ENCODE data around the gene ARHGAP42. TPM values are rescaled to one million over a fixed set of nuclear protein-coding genes. Genes with fewer than 3 reads are reported as not detected.

Gene ARHGAP42
- total RNA-seq, 1 experiment from 2014 or later, result 39.1 TPM

DNA sequence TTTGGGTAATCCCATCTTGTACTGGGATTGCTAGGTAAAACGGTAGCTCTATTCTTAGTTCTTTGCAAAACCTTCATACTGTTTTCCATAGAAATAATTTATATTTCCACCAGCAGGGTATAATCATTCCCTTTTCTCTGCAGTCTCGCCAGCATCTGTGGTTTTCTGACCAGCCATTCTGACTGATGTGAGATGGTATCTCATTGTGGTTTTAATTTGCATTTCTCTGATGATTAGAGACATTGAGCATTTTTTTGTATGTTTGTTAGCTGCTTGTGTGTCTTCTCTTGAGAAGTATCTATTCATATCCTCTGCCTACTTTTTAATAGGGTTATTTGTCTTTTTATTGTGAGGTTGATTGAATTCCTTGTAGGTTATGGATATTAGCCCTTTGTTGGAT is 221.7 kb downstream of the ARHGAP42 start:
- no CpG with 5 or more reads among the region's 2 CpGs for WGBS (ENCODE audit: extremely low coverage, insufficient read length, low lambda C conversion rate)
- H3K27me3 Mint-ChIP-seq (ENCODE audit: low read depth), result no peaks in the 10 kb centered on the region
- no peaks in the 10 kb centered on the region for H3K79me2 ChIP-seq (ENCODE audit: insufficient read depth, low read length)
- DNase-seq, result no peak
- TF ChIP-seq, protein P1, sequence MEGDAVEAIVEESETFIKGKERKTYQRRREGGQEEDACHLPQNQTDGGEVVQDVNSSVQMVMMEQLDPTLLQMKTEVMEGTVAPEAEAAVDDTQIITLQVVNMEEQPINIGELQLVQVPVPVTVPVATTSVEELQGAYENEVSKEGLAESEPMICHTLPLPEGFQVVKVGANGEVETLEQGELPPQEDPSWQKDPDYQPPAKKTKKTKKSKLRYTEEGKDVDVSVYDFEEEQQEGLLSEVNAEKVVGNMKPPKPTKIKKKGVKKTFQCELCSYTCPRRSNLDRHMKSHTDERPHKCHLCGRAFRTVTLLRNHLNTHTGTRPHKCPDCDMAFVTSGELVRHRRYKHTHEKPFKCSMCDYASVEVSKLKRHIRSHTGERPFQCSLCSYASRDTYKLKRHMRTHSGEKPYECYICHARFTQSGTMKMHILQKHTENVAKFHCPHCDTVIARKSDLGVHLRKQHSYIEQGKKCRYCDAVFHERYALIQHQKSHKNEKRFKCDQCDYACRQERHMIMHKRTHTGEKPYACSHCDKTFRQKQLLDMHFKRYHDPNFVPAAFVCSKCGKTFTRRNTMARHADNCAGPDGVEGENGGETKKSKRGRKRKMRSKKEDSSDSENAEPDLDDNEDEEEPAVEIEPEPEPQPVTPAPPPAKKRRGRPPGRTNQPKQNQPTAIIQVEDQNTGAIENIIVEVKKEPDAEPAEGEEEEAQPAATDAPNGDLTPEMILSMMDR (conservative IDR thresholded peaks at IDR 0.05), result no peak
- H3K14ac ChIP-seq (ENCODE audit: insufficient read depth, low read length), result no peak overlapping the region
- H3K4me1 ChIP-seq (ENCODE audit: insufficient read depth, low read length), result no peaks in the 10 kb centered on the region
- H3K4me2 ChIP-seq (ENCODE audit: insufficient read depth, insufficient read length, low read length), result no peak overlapping the region
- no peak overlapping the region for H4K5ac ChIP-seq (ENCODE audit: insufficient read length, low read depth, low read length)
- H2BK120ac ChIP-seq (ENCODE audit: low read depth, low read length, poor library complexity, severe bottlenecking), result no peak overlapping the region
- H3T11ph ChIP-seq (ENCODE audit: low read length), result no peak overlapping the region
- H3K9me3 Mint-ChIP-seq, result no peaks in the 10 kb centered on the region
- H3K27ac Mint-ChIP-seq, result peak overlapping the region in 1 of 3 experiments; percentile 3; a peak in 1 of 7 replicates
- H3K4me3 Mint-ChIP-seq, result no peak overlapping the region
- H4K8ac ChIP-seq (replicated peaks; ENCODE audit: insufficient read length, low read depth, low read length), result no peak overlapping the region
- H3K4ac ChIP-seq (ENCODE audit: low read depth, low read length), result no peak overlapping the region
- no peaks in the 10 kb centered on the region for H4K20me1 ChIP-seq (ENCODE audit: control insufficient read depth, insufficient read depth, insufficient read length)
- H4K91ac ChIP-seq (ENCODE audit: insufficient read length, low read depth, low read length), result no peak overlapping the region
- no peak overlapping the region for H3K27ac ChIP-seq (ENCODE audit: insufficient read length, low read depth, low read length)
- no peak overlapping the region for H3K23ac ChIP-seq (ENCODE audit: insufficient read length, low read depth, low read length)
- H3K4me1 Mint-ChIP-seq, result peaks cover 11 to 16% of the 10 kb centered on the region in 2 experiments; a peak in 3 of 4 replicates
- H3K9me3 ChIP-seq (ENCODE audit: control insufficient read depth, low read depth, low read length), result no peaks in the 10 kb centered on the region
- no peak overlapping the region for H3K56ac ChIP-seq (ENCODE audit: insufficient read length, low read depth, low read length)
- H3K27me3 ChIP-seq (ENCODE audit: insufficient read depth, low read length), result no peaks in the 10 kb centered on the region
- H2BK20ac ChIP-seq (ENCODE audit: low read depth, low read length, poor library complexity, severe bottlenecking), result no peak overlapping the region
- H3K79me1 ChIP-seq (ENCODE audit: insufficient read depth, low read depth, low read length, poor library complexity, severe bottlenecking), result no peaks in the 10 kb centered on the region
- no peak overlapping the region for H2AK5ac ChIP-seq (ENCODE audit: insufficient read length, low read length)
- H2BK15ac ChIP-seq (ENCODE audit: low read depth, low read length), result no peak overlapping the region
- H2BK12ac ChIP-seq (ENCODE audit: insufficient read length, low read depth, low read length), result no peak overlapping the region
- no peak overlapping the region for H3K18ac ChIP-seq (ENCODE audit: insufficient read length, low read depth, low read length)
- no peak overlapping the region for H3K9ac ChIP-seq (ENCODE audit: extremely low read depth, insufficient read length, low read length)
- no peaks in the 10 kb centered on the region for H3K23me2 ChIP-seq (ENCODE audit: insufficient read length, low read depth, low read length, poor library complexity, severe bottlenecking)
- no peak overlapping the region for H2AFZ ChIP-seq (ENCODE audit: low read length)
- H2BK5ac ChIP-seq (ENCODE audit: insufficient read length, low read length), result no peak overlapping the region
- peaks cover 0 to 4% (median 0%) of the 10 kb centered on the region in 3 experiments; a peak in 1 of 7 replicates for H3K36me3 Mint-ChIP-seq (ENCODE audit: insufficient read depth in 1 of 3, low read depth in 3 of 3)

Measured in H9 (cell line).